Measurements from ENCODE around the gene IKZF3.

IKZF3 gene

GRCh38 chr17:39831588-39831987, 32.5 kb downstream of the IKZF3 start:
- DNase-seq = no peak
- WGBS (ENCODE audit: insufficient coverage) = no CpG with 5 or more reads among the region's 2 CpGs
- Histone ChIP-seq H3K4me1 (ENCODE audit: control extremely low read depth in 1 of 4, control insufficient read depth in 4 of 4, insufficient read depth in 4 of 4, low read length in 3 of 4) (no peaks in the 10 kb centered on the region), H3K27me3 (replicated peaks in 2 of 5; ENCODE audit: control insufficient read depth in 4 of 5, insufficient read depth in 5 of 5, low read length in 4 of 5) (peaks cover 0 to 6% (median 0%) of the 10 kb centered on the region in 5 experiments), H3K9me3 (ENCODE audit: control extremely low read depth in 1 of 5, control insufficient read depth in 4 of 5, insufficient read depth in 2 of 5, low read depth in 1 of 5, low read length in 4 of 5) (peaks cover 0 to 14% (median 8%) of the 10 kb centered on the region in 5 experiments), H3K4me3 (ENCODE audit: control insufficient read depth in 1 of 7, extremely low read depth in 1 of 7, insufficient read depth in 4 of 7, low read depth in 2 of 7, low read length in 6 of 7) (no peak overlapping the region), H3K36me3 (ENCODE audit: control insufficient read depth in 4 of 4, insufficient read depth in 4 of 4, low read length in 3 of 4) (no peaks in the 10 kb centered on the region), H3K27ac (ENCODE audit: insufficient read depth in 1 of 2, low read depth in 1 of 2, low read length in 2 of 2, poor library complexity in 1 of 2, severe bottlenecking in 2 of 2) (no peak overlapping the region)
- POLR2A ChIA-PET = no interaction called here
- CTCF ChIA-PET = interaction anchor here (0.6 to 1.0 kb wide), 2 partner anchors 14 to 177 kb away, joined by 3 to 4 read pairs; no protein-coding TSS in a partner anchor

- Histone ChIP-seq H3K4me1 (ENCODE audit: control extremely low read depth in 1 of 4, control insufficient read depth in 4 of 4, insufficient read depth in 4 of 4, low read length in 3 of 4) (no peaks in the 10 kb centered on the region), H3K4me3 (ENCODE audit: control insufficient read depth in 1 of 7, extremely low read depth in 1 of 7, insufficient read depth in 4 of 7, low read depth in 2 of 7, low read length in 6 of 7) (no peak overlapping the region), H3K9me3 (ENCODE audit: control extremely low read depth in 1 of 5, control insufficient read depth in 4 of 5, insufficient read depth in 2 of 5, low read depth in 1 of 5, low read length in 4 of 5) (peaks cover 0 to 19% (median 7%) of the 10 kb centered on the region in 5 experiments), H3K27ac (ENCODE audit: insufficient read depth in 1 of 2, low read depth in 1 of 2, low read length in 2 of 2, poor library complexity in 1 of 2, severe bottlenecking in 2 of 2) (no peak overlapping the region), H3K36me3 (ENCODE audit: control insufficient read depth in 4 of 4, insufficient read depth in 4 of 4, low read length in 3 of 4) (no peaks in the 10 kb centered on the region), H3K27me3 (replicated peaks in 2 of 5; ENCODE audit: control insufficient read depth in 4 of 5, insufficient read depth in 5 of 5, low read length in 4 of 5) (peaks cover 0 to 3% (median 0%) of the 10 kb centered on the region in 5 experiments)
- POLR2A ChIA-PET = no interaction called here
- 96% methylated on average over 3 of the region's 4 CpGs for WGBS (ENCODE audit: insufficient coverage)
- CTCF ChIA-PET = no interaction called here
- no peak for DNase-seq
Observed at GRCh38 chr17:39828443-39828842, 35.7 kb downstream of the IKZF3 start.

- Histone ChIP-seq H3K4me3 (ENCODE audit: control insufficient read depth in 1 of 7, extremely low read depth in 1 of 7, insufficient read depth in 4 of 7, low read depth in 2 of 7, low read length in 6 of 7) (no peak overlapping the region), H3K4me1 (ENCODE audit: control extremely low read depth in 1 of 4, control insufficient read depth in 4 of 4, insufficient read depth in 4 of 4, low read length in 3 of 4) (no peaks in the 10 kb centered on the region), H3K27ac (ENCODE audit: insufficient read depth in 1 of 2, low read depth in 1 of 2, low read length in 2 of 2, poor library complexity in 1 of 2, severe bottlenecking in 2 of 2) (no peak overlapping the region), H3K9me3 (ENCODE audit: control extremely low read depth in 1 of 5, control insufficient read depth in 4 of 5, insufficient read depth in 2 of 5, low read depth in 1 of 5, low read length in 4 of 5) (peaks cover 0 to 21% (median 11%) of the 10 kb centered on the region in 5 experiments), H3K27me3 (replicated peaks in 2 of 5; ENCODE audit: control insufficient read depth in 4 of 5, insufficient read depth in 5 of 5, low read length in 4 of 5) (peaks cover 0 to 3% (median 0%) of the 10 kb centered on the region in 5 experiments), H3K36me3 (ENCODE audit: control insufficient read depth in 4 of 4, insufficient read depth in 4 of 4, low read length in 3 of 4) (no peaks in the 10 kb centered on the region)
- CTCF ChIA-PET = no interaction called here
- WGBS (ENCODE audit: insufficient coverage) = 100% methylated on average over 1 of the region's 2 CpGs
- no peak for DNase-seq
- POLR2A ChIA-PET = no interaction called here
Observed at GRCh38 chr17:39826334-39826733, 37.8 kb downstream of the IKZF3 start.

GRCh38 chr17:39823407-39824054, 40.6 kb downstream of the IKZF3 start:
- Histone ChIP-seq H3K27me3 (replicated peaks in 2 of 5; ENCODE audit: control insufficient read depth in 4 of 5, insufficient read depth in 5 of 5, low read length in 4 of 5) (peaks cover 0 to 3% (median 0%) of the 10 kb centered on the region in 5 experiments), H3K4me1 (ENCODE audit: control extremely low read depth in 1 of 4, control insufficient read depth in 4 of 4, insufficient read depth in 4 of 4, low read length in 3 of 4) (peaks cover 0 to 4% (median 0%) of the 10 kb centered on the region in 4 experiments), H3K27ac (ENCODE audit: insufficient read depth in 1 of 2, low read depth in 1 of 2, low read length in 2 of 2, poor library complexity in 1 of 2, severe bottlenecking in 2 of 2) (no peak overlapping the region), H3K36me3 (ENCODE audit: control insufficient read depth in 4 of 4, insufficient read depth in 4 of 4, low read length in 3 of 4) (no peaks in the 10 kb centered on the region), H3K9me3 (ENCODE audit: control extremely low read depth in 1 of 5, control insufficient read depth in 4 of 5, insufficient read depth in 2 of 5, low read depth in 1 of 5, low read length in 4 of 5) (peaks cover 0 to 21% (median 11%) of the 10 kb centered on the region in 5 experiments), H3K4me3 (ENCODE audit: control insufficient read depth in 1 of 7, extremely low read depth in 1 of 7, insufficient read depth in 4 of 7, low read depth in 2 of 7, low read length in 6 of 7) (no peak overlapping the region)
- 95% methylated on average over 5 of the region's 5 CpGs for WGBS (ENCODE audit: insufficient coverage)
- ChIA-PET POLR2A (no interaction called here), CTCF (no interaction called here)
- peak in 1 of 3 donors; percentile 5 for DNase-seq

GRCh38 chr17:39822051-39822451, 42.1 kb downstream of the IKZF3 start:
- POLR2A ChIA-PET = no interaction called here
- no peaks in the 10 kb centered on the region for H3K36me3 ChIP-seq (ENCODE audit: control insufficient read depth in 4 of 4, insufficient read depth in 4 of 4, low read length in 3 of 4)

GRCh38 chr17:39820987-39821386, 43.1 kb downstream of the IKZF3 start:
- ChIA-PET CTCF (interaction anchor here (1.3 kb wide), 1 partner anchor 8 kb away, joined by 3 read pairs; no protein-coding TSS in a partner anchor), POLR2A (no interaction called here)
- H3K9me3 ChIP-seq (ENCODE audit: control extremely low read depth in 1 of 5, control insufficient read depth in 4 of 5, insufficient read depth in 2 of 5, low read depth in 1 of 5, low read length in 4 of 5) = peaks cover 0 to 21% (median 11%) of the 10 kb centered on the region in 5 experiments
- H3K27ac ChIP-seq (ENCODE audit: insufficient read depth in 1 of 2, low read depth in 1 of 2, low read length in 2 of 2, poor library complexity in 1 of 2, severe bottlenecking in 2 of 2) = no peak overlapping the region
- H3K4me1 ChIP-seq (ENCODE audit: control extremely low read depth in 1 of 4, control insufficient read depth in 4 of 4, insufficient read depth in 4 of 4, low read length in 3 of 4) = peaks cover 0 to 5% (median 2%) of the 10 kb centered on the region in 4 experiments
- H3K36me3 ChIP-seq (ENCODE audit: control insufficient read depth in 4 of 4, insufficient read depth in 4 of 4, low read length in 3 of 4) = no peaks in the 10 kb centered on the region
- no peak for DNase-seq
- WGBS (ENCODE audit: insufficient coverage) = 97% methylated on average over 2 of the region's 2 CpGs
- H3K27me3 ChIP-seq (replicated peaks in 2 of 5; ENCODE audit: control insufficient read depth in 4 of 5, insufficient read depth in 5 of 5, low read length in 4 of 5) = no peaks in the 10 kb centered on the region
- H3K4me3 ChIP-seq (ENCODE audit: control insufficient read depth in 1 of 7, extremely low read depth in 1 of 7, insufficient read depth in 4 of 7, low read depth in 2 of 7, low read length in 6 of 7) = no peak overlapping the region

More at GRCh38 chr17:39822051-39822451, 42.1 kb downstream of the IKZF3 start:
- Histone ChIP-seq H3K27ac (ENCODE audit: insufficient read depth in 1 of 2, low read depth in 1 of 2, low read length in 2 of 2, poor library complexity in 1 of 2, severe bottlenecking in 2 of 2) (no peak overlapping the region), H3K27me3 (replicated peaks in 2 of 5; ENCODE audit: control insufficient read depth in 4 of 5, insufficient read depth in 5 of 5, low read length in 4 of 5) (peaks cover 0 to 3% (median 0%) of the 10 kb centered on the region in 5 experiments), H3K4me3 (ENCODE audit: control insufficient read depth in 1 of 7, extremely low read depth in 1 of 7, insufficient read depth in 4 of 7, low read depth in 2 of 7, low read length in 6 of 7) (no peak overlapping the region), H3K4me1 (ENCODE audit: control extremely low read depth in 1 of 4, control insufficient read depth in 4 of 4, insufficient read depth in 4 of 4, low read length in 3 of 4) (peaks cover 0 to 5% (median 2%) of the 10 kb centered on the region in 4 experiments), H3K9me3 (ENCODE audit: control extremely low read depth in 1 of 5, control insufficient read depth in 4 of 5, insufficient read depth in 2 of 5, low read depth in 1 of 5, low read length in 4 of 5) (peaks cover 0 to 21% (median 11%) of the 10 kb centered on the region in 5 experiments)
- CTCF ChIA-PET = interaction anchor here (1.3 kb wide), 1 partner anchor 9 kb away, joined by 3 read pairs; no protein-coding TSS in a partner anchor
- 100% methylated on average over 1 of the region's 2 CpGs for WGBS (ENCODE audit: insufficient coverage)
- peak in 2 of 3 donors; percentile 56 to 73 for DNase-seq

- no peaks in the 10 kb centered on the region for H3K27me3 ChIP-seq (replicated peaks in 2 of 5; ENCODE audit: control insufficient read depth in 4 of 5, insufficient read depth in 5 of 5, low read length in 4 of 5)
- no peak for DNase-seq
- CTCF ChIA-PET = interaction anchor here (1.3 to 1.8 kb wide), 2 partner anchors 8 to 66 kb away, joined by 3 to 4 read pairs; no protein-coding TSS in a partner anchor
- no peak overlapping the region for H3K4me3 ChIP-seq (ENCODE audit: control insufficient read depth in 1 of 7, extremely low read depth in 1 of 7, insufficient read depth in 4 of 7, low read depth in 2 of 7, low read length in 6 of 7)
- H3K27ac ChIP-seq (ENCODE audit: insufficient read depth in 1 of 2, low read depth in 1 of 2, low read length in 2 of 2, poor library complexity in 1 of 2, severe bottlenecking in 2 of 2) = no peak overlapping the region
- H3K4me1 ChIP-seq (ENCODE audit: control extremely low read depth in 1 of 4, control insufficient read depth in 4 of 4, insufficient read depth in 4 of 4, low read length in 3 of 4) = peaks cover 0 to 5% (median 2%) of the 10 kb centered on the region in 4 experiments
- WGBS (ENCODE audit: insufficient coverage) = 95% methylated on average over 4 of the region's 4 CpGs
- no peaks in the 10 kb centered on the region for H3K36me3 ChIP-seq (ENCODE audit: control insufficient read depth in 4 of 4, insufficient read depth in 4 of 4, low read length in 3 of 4)
- POLR2A ChIA-PET = no interaction called here
- peaks cover 0 to 21% (median 11%) of the 10 kb centered on the region in 5 experiments for H3K9me3 ChIP-seq (ENCODE audit: control extremely low read depth in 1 of 5, control insufficient read depth in 4 of 5, insufficient read depth in 2 of 5, low read depth in 1 of 5, low read length in 4 of 5)
Observed at GRCh38 chr17:39820541-39820940, 43.6 kb downstream of the IKZF3 start.

Measured in common myeloid progenitor, CD34-positive (primary cell).